ENCODE results near the gene BMPER. TPM values are rescaled to one million over a fixed set of nuclear protein-coding genes. Genes with fewer than 3 reads are reported as not detected.

Gene BMPER
- total RNA-seq, 1 donor from 2014 or later, result 7.4 TPM

GRCh38 chr7:34108165-34108564 lies 202.8 kb downstream of the BMPER start:
- ATAC-seq (no peak), DNase-seq (no peak)
- Histone ChIP-seq H3K9me3 (no peaks in the 10 kb centered on the region), H3K27me3 (ENCODE audit: low read depth) (no peaks in the 10 kb centered on the region), H3K4me3 (no peak overlapping the region), H3K4me1 (no peaks in the 10 kb centered on the region), H3K27ac (no peak overlapping the region), H3K36me3 (no peaks in the 10 kb centered on the region)
- intact Hi-C loops (cut with DNase I), result no loop called here
- TF ChIP-seq CTCF (IDR thresholded peaks at IDR 0.05), result no peak

- DNase-seq (no peak), ATAC-seq (no peak)
- Histone ChIP-seq H3K27ac (no peak overlapping the region), H3K36me3 (no peaks in the 10 kb centered on the region), H3K27me3 (ENCODE audit: low read depth) (no peaks in the 10 kb centered on the region), H3K4me1 (no peaks in the 10 kb centered on the region), H3K4me3 (no peak overlapping the region), H3K9me3 (no peaks in the 10 kb centered on the region)
- intact Hi-C loops (cut with DNase I), result no loop called here
- TF ChIP-seq CTCF (IDR thresholded peaks at IDR 0.05), result no peak
Observed at GRCh38 chr7:34109936-34110780, 204.8 kb downstream of the BMPER start.

GRCh38 chr7:34111031-34111430 lies 205.7 kb downstream of the BMPER start:
- H3K4me3 ChIP-seq, result no peak overlapping the region
- H3K27ac ChIP-seq, result no peak overlapping the region
- no peaks in the 10 kb centered on the region for H3K9me3 ChIP-seq
- intact Hi-C loops (cut with DNase I), result no loop called here
- H3K36me3 ChIP-seq, result no peaks in the 10 kb centered on the region
- TF ChIP-seq CTCF (IDR thresholded peaks at IDR 0.05), result no peak
- ATAC-seq (no peak), DNase-seq (no peak)
- H3K4me1 ChIP-seq, result no peaks in the 10 kb centered on the region
- no peaks in the 10 kb centered on the region for H3K27me3 ChIP-seq (ENCODE audit: low read depth)

GRCh38 chr7:34115503-34115902 lies 210.2 kb downstream of the BMPER start:
- Histone ChIP-seq H3K9me3 (no peaks in the 10 kb centered on the region), H3K27me3 (ENCODE audit: low read depth) (no peaks in the 10 kb centered on the region), H3K27ac (no peak overlapping the region), H3K4me3 (no peak overlapping the region), H3K36me3 (no peaks in the 10 kb centered on the region), H3K4me1 (no peaks in the 10 kb centered on the region)
- intact Hi-C loops (cut with DNase I), result no loop called here
- no peak for DNase-seq
- TF ChIP-seq CTCF (IDR thresholded peaks at IDR 0.05), result no peak
- no peak for ATAC-seq

- no peaks in the 10 kb centered on the region for H3K4me1 ChIP-seq
- H3K36me3 ChIP-seq, result no peaks in the 10 kb centered on the region
- H3K27ac ChIP-seq, result no peak overlapping the region
- intact Hi-C loops (cut with DNase I), result no loop called here
- no peak overlapping the region for H3K4me3 ChIP-seq
- no peaks in the 10 kb centered on the region for H3K27me3 ChIP-seq (ENCODE audit: low read depth)
- no peak for ATAC-seq
- no peak for TF ChIP-seq CTCF (IDR thresholded peaks at IDR 0.05)
- H3K9me3 ChIP-seq, result no peaks in the 10 kb centered on the region
- no peak for DNase-seq
Observed at GRCh38 chr7:34117573-34117972, 212.2 kb downstream of the BMPER start.

Measured in lower lobe of right lung (tissue), 2 donors.